HG03520 (cell line): Measurements from ENCODE around the gene JADE2.
"Not testable (repeated sequence)": the region's sequence is repeated elsewhere in the genome, so short reads cannot be mapped to it uniquely, and the experiment has no call there.

Experiments used
- ATAC-seq: cut with Tn5 transposase; IDR thresholded peaks from one replicate; pipeline ENCODE4 v1.9.1; 2021; ENCODE audit warnings: mild to moderate bottlenecking, moderate library complexity; ENCODE audit not compliant: unreplicated experiment

JADE2 gene

GRCh38 chr5:134507452-134507851 lies 18.0 kb upstream of the JADE2 start:
- ATAC-seq: no peak

GRCh38 chr5:134508521-134509195 lies 16.8 kb upstream of the JADE2 start:
- ATAC-seq: no peak

GRCh38 chr5:134509308-134510040 lies 16.0 kb upstream of the JADE2 start:
- no peak for ATAC-seq

DNA sequence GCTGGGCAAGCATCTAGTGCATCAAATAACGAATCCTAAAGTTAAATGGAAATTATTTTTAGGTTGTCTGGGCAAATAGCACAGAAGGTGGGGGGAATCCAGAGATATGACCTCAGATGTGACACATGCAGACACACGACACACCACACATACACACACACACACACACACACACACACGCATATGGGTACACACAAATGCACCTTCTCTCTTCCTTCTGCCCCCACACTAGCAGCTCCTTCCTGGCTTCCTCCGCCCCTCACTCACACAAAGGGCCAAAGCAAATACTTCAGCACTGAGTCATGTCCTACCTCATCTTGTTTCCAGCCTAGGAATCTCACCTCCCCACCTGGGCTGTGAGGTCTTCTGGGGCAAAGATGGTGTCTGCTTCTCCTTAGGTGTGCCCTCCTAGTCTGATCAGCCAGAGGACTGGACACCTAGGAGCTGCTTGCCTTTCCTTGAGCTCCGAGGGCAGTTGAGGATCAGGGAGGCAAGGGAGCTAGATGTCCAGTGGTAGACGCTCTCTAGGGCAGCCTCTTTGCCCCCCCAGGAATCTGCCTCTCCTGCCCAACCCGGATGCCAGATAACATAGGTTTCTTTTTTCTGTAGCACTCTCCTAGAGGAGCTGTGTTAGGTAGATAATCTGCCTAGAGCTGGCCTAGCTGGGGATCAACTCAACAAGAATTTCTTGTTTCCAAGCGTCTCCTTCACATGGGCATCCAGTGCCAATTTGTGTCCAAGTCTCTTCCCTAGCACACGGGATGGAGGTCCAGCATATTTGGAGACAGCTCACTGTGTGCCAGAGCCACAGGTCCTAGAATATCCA lies 14.3 kb upstream of the JADE2 start:
- ATAC-seq: no peak

GRCh38 chr5:134511796-134512660 lies 13.4 kb upstream of the JADE2 start:
- ATAC-seq: no peak

- no peak for ATAC-seq
Observed at GRCh38 chr5:134512661-134512999, 12.8 kb upstream of the JADE2 start.

DNA sequence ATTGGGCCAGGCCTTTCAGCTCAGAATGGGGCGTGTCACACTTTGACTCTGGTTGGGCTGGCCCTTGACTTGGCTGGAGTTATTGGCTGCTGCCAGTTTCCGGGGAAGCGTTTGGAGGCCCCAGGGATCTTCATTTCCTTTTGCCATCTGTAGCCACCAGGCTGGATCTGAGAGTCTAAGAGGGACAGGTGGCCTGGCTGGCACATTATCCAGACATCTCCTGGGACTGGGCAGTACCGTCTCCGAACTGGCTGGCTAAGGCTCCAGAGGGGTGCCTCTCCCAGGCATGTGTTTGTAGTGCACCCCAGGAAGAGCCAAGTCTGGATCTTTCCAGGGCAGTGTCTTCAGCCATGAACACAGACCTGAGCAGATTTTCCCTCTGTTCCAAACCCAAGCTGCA lies 9.7 kb upstream of the JADE2 start:
- no peak for ATAC-seq

- ATAC-seq: not testable (repeated sequence)
Observed at GRCh38 chr5:134516984-134517383, 8.5 kb upstream of the JADE2 start.

DNA sequence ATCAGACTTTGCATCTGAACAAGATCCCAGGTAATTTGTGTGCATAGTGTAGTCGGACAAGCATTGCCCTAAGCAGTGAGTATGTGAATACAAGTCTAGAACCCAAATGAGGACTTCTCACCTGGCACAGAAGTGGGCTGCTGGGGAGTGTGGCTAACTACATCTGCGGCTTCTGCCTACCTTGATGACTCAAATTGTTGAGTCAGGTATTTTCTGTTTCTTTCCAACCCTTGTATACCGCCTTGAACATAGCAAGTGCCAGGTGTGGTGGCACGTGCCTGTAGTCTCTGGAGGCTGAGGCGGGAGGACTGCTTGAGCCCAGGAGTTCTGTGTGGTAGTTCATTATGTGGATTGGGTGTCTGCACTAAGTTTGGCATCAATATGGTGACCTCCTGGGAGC lies 7.9 kb upstream of the JADE2 start:
- no peak for ATAC-seq

GRCh38 chr5:134519989-134520388 lies 5.5 kb upstream of the JADE2 start:
- no peak for ATAC-seq

GRCh38 chr5:134521841-134522240 lies 3.6 kb upstream of the JADE2 start:
- ATAC-seq: no peak

- ATAC-seq: no peak
Observed at GRCh38 chr5:134523543-134524271, 1.8 kb upstream of the JADE2 start.

DNA sequence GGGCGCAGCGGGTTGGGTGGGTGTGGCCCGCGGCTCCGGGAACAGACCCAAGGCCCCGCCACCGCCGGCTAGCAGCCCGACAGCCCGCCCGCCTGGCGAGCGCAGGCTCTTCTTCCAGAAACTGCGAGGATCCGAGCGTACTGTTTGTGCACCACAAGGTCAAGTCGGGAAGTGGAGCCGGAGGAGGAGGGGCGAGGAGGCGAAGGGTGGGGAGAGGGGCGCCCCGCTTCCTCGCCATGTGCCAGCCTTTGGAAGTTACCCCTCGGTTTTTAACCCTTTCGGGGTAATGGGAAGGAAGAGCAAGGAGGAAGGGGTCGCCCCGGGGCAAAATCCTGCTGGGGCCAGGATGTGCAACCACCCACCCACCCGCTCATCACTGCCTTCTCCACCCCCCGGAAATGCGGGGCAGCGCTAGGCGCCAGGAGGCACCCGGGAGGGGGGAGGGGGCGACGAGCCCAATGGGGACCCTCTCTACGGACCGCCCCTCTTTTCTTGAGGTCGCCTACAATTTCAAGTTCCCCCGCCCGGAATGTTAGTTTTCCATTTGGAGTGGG lies 1.1 kb upstream of the JADE2 start:
- ATAC-seq: no peak

DNA sequence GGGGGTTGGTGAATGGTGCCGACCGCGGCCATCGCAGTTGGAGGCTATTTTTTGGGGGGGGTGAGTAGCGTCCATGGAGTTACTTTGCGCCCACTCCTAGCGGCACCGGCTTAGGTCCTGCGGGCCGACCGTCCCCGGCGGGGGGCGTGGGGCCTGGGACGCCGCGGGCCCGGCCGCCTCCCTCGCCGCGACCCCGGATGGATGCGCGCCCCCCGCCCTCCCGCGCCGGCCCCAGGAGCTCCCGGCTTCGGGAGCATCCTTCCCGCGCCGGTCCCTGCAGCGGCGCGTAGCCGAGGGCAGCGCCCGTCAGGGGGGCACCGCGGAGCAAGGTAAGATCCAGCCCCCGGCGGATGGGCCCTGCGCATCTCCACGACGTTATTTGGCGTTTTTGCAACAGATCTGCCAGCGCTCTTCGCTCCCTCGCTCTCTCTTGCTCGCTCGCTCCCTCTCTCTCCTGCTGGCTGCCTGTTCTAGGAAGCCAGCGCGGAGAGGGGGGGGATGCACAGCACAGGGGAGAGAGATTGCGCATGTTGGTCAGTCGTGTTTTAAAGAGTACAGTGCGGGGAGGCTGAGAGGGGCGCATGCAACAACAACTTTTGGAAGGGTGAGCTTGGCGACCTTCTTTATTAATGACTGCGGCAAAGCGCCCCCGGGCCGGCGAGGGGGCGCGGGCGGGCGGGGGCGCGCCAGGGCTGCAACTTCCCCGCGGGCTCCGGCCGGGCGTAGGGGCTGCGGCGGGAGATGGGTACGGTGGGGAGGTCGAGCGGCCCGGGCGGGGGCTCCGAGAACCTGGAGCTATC lies 413 bp downstream of the JADE2 start:
- no peak for ATAC-seq

DNA sequence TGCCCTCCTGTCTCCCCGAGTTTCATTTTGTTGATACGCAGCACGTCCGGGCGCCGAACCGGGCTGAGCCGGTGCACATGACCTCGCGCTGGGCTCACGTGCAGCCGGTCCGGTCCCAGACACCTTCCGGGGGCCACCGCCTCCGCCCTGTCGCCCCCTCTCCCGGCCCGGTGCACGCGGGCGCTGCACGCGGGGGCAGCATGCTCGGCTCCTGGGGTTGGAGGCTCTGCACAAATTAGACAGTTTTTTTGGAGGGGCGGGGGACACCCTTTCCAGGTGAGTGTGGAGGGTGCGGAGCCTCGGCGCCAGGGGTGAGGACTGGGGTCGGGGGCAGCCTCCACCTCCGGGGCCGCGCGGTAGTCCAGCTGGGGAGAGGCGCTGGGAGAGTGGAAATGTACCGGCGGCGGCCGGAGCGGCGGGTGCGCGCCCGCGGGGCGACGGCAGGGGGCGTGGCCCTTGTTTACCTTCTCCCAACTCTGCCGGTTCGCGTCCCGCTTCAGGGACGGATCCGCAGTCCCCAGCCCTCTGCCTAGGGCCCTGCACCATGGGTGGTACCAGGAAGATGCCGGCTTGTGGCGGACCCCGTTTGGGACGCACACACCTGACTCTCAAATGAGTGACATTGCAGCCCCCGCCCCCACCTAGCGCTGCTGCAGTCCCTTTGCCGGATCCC lies 1.1 kb downstream of the JADE2 start:
- peak; percentile 20 for ATAC-seq

GRCh38 chr5:134527156-134527960 lies 1.9 kb downstream of the JADE2 start:
- peak; percentile 39 for ATAC-seq

GRCh38 chr5:134527961-134528424 lies 2.5 kb downstream of the JADE2 start:
- no peak for ATAC-seq

DNA sequence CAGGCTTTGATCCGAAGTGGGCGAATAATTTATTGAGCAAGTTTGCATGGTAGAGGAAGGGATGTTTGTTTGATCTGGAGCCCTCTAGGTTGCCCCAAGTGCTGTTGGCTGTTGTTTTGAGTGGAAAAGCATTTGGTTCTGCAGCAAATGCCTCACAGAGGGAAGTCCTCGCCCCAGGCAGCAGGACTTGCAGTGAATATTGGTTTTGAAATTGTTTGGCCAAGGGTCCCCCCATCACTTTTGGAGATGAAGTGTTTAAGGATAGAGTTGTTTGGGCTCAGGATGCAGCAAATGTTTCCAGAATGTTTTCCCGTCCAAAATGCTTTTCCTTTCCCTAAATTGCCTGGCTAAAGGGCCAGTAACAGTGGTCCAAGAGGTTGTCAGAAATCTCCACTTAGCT lies 3.1 kb downstream of the JADE2 start:
- no peak for ATAC-seq
